Measurements from ENCODE around the gene MGAT3.

The MGAT3 gene

DNA sequence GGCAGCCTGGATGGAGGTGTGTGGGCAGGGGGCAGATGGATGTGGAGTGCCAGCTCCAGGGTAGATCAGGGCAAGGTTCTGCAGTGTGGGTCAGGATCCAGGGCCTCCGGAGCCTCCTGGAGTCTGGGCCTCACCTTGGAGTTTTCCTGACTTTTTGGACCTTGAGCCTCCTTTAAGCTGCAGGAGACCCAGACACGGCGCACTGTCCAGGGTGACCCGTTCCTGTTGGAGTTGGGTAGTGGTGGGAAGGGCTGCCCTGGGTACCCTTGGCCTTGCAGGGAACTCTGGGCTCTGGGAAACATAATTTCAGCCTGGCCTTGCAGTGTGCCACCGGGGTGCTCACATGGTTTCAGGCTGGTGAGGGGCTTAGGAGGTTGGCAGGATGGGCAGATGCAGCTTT, 17.0 kb downstream of the MGAT3 start:
- DNase-seq = no peak

DNA sequence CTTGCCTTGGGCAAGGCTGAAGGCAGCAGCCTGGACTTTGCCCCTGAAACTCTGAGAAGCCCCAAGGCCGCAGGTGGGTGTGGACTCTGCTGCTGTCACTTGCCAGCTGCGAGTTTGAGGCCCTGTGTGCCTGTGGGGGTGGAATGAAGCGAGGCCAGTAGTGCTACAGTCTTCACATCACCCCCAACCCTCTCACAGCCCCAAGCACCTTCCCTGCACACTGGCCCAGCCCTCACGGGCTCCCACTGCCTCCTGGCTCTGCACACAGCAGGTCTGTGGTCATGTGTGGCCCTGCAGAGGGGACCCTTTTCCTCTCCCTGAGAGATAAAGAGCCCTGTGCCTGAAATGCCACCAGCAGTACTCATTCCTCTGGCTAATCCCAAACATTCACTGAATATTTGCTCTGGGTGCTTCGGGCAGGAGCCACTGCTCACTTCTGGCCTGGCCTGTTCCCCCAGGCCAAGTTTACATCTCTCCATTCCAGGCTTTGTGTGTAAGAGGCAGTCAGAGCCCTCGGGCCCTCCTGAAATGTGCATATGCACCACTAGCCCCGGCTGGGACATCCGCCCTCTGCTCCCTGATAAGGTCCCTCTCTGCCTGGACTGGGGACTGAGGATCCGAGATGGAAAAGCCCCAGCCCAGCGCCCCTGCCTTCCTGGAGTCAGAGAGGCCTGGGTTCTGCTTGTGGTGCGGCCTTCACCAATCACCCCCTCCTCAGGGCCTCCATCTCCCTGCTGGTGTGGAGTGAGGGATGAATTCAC, 17.7 kb downstream of the MGAT3 start:
- no peak for DNase-seq

DNA sequence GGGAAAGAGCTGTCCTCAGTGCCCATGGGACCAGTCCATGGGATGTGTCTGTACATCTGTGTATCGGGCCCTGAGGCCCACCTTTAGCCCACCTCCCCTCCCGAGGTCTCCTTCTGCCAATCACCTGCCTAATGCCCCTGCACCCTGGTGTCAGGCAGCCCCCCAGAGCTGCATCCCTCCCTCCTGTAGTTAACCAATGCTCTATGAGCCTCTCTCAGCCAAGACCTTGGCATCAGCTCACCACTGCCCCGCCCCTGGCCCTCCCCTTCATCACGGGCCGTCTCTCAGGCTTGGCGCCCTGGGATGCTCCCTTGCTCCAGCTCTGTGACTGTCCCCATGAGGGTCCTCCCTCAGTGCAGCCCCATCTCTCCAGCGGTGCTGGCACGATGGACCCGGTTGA, 18.5 kb downstream of the MGAT3 start:
- DNase-seq = no peak

DNA sequence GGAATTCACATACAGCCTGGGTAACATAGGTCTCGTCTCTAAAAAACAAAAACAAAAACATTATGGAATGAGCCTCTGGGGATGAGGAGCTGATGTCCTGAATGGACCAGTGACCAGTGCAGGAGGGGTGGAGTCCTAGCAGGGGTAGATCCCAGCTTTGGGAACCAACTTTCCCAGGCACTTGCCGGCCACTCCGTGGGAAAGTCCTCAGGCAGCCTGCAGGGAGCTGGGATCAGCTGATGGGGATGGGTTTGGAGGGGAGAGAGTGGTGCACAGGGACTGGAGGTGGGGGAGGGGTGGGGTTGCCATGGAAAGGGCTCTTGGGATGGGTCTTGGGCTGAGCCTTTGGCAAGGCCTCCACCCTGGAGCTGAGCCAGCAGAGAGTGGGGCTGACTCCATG, 19.1 kb downstream of the MGAT3 start:
- DNase-seq = no peak

DNA sequence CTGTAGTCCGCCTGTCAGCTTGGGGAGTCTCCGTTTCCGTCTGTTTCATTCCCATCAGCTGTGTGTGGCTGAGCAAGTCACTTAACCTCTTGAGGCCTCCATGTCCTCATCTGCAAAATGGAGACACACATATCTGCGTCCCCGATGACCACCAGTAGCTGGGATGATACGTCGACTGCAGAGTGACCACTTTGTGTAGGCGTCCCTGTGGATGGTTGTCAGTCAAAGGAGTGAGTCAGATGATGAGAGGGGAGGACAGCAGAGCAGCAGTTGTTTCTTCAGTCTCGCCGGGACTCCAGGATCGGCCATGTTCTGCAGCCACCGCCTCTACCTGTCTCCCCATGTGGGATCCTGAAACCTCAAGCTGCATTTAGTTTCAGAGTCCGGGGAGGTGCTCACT, 19.9 kb downstream of the MGAT3 start:
- no peak for DNase-seq

DNA sequence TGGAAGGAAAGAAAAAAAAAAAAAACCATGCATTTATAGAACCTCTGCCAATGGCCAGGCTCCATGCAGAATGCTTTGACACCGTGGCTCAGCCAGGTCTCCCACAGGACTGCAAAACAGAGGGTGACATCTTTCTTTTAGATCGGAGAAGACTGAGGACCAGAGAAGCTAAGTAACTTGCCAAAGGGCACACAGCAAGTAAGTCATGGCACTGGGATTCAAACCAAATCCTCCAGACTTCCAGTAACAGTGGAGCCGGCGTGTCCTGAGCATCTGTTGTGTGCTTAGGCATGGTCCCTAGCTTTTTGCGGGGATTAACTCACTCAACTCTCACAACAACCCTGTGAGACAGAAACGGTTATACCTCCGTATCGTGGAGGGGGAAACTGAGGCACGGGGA, 20.7 kb downstream of the MGAT3 start:
- DNase-seq = no peak

DNA sequence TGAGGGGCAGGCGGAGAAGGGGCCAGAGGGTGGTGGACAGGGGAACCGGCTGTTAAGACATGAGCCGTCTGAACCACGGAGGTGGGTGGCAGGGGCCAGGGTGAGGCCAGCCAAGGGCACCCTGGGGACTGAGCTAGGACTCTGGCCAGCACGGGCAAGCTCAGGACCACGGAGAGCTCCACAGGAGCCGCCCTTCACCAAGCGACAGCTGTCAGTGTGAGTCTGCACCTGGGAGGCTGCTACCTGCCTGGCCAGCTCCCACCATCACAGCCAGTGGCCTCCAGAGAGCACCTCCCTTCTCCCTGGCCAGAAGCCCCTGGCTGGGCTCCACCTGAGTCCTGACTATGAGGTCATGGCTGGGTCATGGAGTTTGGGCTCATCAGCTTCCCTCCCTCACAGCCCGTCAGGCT, 21.6 kb downstream of the MGAT3 start:
- no peak for DNase-seq

DNA sequence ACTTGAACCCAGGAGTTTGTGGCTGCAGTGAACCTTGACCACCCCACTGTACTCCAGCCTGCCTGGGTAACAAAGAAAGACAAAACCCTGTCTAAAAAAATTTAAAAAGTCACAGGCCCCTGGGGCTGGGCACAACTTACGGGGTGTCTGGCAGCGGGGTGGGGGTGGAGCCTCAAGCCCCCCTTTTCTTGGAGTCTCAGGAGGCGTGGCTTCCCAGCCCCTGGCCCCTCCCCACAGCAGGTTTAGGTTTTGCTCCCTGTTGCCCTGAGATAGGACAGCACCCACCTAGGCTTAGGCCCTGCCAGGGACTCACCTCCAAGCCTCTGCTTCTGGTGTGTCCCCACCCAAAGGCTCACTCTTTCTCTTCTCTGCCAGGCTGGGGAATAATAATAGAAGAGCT, 22.4 kb downstream of the MGAT3 start:
- DNase-seq = no peak

DNA sequence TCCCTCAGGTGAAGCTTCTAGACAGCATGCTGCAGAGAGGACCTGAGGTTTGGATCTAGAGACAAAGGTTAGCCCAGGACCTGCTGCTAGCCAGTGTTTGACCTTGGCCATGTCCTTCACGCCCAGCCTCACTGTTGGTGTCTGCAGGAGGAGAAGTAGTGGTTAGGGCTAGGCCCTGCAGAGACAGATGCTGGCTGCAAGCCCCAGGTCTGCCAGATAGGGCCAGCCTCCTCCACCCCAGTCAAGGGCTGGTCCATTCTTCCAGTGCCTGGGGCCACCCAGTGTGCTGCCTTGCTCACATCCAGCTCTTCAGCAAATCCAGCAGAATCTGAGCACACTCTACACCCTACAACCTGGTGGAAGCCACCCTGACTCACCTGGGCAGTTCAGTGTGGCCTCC, 23.7 kb downstream of the MGAT3 start:
- DNase-seq = no peak

DNA sequence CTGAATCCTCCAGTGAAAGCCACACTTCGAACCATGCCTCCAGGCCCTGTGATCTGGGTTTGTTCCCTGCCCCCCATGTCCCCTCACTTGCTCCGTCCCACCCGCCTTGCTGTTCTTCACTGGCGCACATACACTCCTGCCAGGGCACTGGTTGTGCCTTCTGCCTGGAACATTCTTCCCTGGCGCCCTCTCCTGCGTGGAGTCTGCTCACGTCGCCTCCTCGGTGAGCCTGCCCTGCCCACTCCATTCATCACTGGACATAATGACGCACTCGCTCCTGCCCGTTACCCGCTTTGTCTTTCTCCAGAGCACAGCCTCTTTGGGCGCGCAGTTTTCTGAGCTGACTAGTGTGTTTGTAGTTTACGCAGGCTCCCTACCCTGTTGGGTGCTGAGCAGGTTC, 24.2 kb downstream of the MGAT3 start:
- DNase-seq = no peak

DNA sequence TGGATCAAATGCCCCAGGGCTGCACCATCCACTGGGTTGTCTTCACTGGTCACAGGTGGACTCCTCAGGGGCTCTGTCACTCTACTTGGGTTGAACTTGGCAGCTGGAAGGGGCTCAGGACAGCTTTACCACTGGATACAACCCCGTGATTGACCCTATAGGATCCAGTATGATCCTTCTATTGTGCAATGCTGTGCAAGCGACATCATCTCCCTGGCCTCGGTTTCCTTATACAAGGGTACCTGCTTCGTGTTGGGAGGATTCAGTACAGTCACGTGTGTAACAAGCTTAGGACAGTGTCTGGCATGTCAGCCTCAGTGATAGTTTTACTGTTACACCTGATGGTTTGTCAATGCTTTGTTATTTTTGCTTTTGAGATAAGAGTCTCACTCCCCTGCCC, 24.8 kb downstream of the MGAT3 start:
- no peak for DNase-seq

DNA sequence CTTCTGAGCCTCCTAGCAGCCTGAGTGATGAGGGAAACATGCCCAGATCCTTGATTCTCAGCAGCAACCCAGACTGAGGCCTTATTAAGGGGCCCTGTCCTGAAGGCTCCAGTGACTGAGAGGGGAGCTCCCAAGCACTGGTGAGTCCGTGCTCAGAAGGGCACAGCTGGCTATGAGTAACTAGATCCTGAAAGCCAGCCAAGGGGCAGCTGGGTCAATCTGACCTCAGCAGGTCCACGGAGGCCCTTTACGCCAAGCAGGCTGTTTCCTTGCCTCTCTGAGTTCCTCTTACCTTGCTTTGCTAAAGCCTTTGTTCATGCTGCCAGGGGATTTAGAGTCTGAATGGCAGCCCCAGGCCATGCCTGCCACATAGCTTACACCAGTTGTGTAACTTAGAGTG, 26.0 kb downstream of the MGAT3 start:
- DNase-seq = no peak

DNA sequence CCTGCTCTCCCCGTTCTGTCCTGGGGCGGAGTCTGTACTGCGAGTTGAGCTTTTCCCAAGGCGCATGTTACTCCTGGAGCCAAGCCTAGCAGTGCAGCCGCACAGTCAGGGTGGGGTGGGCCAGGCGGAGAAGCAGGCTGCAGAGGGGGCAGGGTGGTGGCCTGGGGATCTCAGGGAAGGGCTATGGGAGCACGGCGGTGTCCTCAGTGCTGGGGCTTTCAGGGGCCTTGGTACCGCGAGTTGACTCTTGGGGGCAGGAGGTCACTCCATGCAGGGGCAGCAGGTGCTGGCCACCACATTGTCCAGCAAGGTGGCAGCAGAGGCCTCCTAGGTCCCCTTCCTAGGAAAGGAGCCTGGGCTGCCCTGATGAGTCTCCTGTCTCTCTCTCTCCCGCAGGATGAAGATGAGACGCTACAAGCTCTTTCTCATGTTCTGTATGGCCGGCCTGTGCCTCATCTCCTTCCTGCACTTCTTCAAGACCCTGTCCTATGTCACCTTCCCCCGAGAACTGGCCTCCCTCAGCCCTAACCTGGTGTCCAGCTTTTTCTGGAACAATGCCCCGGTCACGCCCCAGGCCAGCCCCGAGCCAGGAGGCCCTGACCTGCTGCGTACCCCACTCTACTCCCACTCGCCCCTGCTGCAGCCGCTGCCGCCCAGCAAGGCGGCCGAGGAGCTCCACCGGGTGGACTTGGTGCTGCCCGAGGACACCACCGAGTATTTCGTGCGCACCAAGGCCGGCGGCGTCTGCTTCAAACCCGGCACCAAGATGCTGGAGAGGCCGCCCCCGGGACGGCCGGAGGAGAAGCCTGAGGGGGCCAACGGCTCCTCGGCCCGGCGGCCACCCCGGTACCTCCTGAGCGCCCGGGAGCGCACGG, 30.4 kb downstream of the MGAT3 start:
- no peak for DNase-seq

DNA sequence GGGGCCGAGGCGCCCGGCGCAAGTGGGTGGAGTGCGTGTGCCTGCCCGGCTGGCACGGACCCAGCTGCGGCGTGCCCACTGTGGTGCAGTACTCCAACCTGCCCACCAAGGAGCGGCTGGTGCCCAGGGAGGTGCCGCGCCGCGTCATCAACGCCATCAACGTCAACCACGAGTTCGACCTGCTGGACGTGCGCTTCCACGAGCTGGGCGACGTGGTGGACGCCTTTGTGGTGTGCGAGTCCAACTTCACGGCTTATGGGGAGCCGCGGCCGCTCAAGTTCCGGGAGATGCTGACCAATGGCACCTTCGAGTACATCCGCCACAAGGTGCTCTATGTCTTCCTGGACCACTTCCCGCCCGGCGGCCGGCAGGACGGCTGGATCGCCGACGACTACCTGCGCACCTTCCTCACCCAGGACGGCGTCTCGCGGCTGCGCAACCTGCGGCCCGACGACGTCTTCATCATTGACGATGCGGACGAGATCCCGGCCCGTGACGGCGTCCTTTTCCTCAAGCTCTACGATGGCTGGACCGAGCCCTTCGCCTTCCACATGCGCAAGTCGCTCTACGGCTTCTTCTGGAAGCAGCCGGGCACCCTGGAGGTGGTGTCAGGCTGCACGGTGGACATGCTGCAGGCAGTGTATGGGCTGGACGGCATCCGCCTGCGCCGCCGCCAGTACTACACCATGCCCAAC, 31.2 kb downstream of the MGAT3 start:
- no peak for DNase-seq

DNA sequence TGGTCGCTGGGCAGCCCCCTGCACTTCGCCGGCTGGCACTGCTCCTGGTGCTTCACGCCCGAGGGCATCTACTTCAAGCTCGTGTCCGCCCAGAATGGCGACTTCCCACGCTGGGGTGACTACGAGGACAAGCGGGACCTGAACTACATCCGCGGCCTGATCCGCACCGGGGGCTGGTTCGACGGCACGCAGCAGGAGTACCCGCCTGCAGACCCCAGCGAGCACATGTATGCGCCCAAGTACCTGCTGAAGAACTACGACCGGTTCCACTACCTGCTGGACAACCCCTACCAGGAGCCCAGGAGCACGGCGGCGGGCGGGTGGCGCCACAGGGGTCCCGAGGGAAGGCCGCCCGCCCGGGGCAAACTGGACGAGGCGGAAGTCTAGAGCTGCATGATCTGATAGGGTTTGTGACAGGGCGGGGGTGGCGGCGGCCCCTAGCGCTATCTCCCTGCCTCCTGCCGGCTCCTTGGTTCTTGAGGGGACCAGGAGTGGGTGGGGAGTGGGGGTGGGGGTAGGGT, 31.8 kb downstream of the MGAT3 start:
- no peak for DNase-seq

DNA sequence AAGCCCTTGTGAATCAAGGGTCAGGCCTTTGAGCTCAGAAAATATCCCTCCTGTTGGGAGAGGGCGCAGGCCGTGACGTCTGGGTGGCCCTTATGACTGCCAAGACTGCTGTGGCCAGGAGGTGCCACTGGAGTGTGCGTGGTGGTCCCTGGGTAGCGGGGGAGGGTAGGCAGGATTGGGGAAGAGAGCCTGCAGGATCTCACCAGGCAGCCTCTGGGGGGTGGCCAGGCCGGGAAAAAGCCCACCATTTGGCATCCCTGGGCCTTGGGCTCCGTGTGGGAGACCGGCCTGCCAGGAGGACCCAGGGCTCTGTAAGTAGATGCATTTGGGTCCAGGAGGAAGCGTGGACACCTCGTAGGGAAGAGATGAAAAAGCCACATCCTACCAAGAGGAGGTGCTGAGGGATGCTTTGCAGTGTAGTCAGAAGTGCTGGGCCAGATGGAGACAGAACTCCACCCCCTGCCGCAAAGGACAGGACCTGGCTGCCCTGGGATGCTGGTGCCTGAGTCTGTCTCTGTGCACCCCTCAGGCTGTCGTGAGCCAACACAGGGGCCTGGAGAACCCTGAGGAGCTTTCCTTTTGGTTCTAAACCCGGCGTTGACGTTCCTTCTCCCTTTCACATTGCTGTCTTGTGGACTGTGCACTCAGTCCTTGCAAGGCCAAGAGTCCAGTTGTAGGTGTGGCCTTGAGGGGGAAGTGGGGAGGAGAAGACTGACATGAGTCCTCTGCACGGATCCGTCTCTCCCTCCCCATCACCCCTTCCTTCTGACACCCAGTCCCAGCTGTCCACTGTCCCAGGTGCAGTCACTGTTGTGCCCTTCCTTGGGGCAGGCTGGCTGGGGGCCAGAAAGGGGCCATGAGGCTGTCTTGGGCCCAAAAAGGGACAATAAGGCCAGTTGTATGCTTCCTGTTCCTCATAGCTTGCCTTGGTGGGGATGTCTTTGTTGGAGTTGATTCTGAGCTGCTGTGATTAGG, 32.6 kb downstream of the MGAT3 start:
- no peak for DNase-seq

DNA sequence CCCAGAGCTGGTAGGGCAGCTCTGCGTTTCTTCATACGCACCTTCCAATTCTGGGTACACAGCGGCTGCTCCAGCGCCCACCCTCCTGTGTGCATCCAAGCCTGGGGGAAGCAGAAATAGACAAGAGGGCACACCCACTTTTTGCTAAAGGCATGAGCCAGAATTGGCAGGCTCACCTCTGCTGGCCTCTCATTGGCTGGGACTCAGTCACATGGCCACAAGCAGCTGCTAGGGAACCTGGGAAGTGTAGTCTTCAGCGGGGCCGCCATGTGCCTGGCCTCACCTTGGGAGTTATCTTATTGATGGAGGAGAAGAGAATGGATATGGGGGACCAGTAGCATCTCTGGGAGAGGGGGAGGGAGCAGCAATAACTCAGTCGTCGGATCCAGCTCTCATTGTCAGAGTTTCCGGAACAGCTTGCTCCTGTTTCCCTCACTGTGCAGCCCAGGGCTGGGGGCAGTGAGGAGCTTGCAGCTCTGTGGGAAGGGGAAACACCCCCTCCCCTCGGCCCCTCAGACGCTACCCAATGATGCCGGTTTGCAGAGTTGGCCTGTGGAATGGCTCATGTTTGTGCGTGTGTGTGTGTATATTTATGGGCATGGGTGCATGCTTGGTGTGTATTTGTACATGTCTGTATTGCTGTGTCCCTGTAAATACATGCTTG, 33.5 kb downstream of the MGAT3 start:
- DNase-seq = peak; percentile 73

DNA sequence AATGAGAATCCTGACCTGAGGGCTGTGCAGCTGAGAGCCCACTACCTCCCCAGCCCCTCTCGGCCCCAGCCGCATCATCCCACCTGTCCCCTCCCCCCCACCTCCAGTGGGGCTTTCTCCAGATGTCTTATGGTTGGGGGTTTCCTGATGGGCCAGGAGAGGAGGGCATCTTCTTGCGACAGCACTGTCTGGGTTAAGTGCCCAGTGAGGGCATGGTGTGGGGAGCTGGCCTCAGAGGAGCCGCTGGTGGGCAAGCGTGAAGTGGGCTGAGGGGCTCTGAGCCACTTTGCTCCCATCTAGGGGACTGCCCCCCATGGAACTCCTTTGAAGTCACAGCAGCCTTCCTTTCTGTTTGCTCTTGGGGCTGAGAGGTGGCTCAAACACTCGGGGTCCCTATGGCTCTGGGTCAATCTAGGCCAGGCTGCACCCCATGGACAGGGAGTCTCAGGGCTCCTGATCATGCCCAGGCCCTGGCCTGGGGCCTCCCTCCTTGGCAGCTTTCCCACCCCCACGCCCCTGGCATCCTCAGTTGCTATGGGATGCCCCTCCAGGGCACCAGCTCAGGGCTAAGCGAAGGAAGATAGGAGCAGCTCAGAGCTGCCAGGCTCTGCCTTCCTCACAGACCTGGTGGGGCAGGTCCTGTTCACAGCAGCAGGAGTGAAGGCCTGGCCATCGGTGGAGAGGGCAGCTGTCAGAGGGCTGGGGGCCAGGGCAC, 34.3 kb downstream of the MGAT3 start:
- DNase-seq = no peak

DNA sequence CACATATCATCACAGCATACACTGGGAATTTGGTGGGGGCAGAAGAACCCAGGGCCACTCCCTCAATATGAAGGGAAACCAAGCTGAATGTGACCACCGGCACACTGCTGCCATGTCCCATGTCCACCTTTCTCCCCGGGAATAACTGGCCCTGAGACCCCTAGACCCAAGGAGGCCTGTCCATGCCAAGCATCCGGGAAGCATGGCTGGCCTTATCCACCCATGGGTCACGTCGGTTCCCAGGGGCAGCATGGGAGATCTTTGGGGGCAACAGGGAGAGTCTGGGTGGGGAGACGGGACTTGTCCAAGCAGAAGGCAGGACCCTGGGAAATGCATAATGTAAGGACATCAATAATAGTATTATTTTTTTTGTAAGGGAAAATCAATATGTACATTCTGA, 34.9 kb downstream of the MGAT3 start:
- DNase-seq = no peak

DNA sequence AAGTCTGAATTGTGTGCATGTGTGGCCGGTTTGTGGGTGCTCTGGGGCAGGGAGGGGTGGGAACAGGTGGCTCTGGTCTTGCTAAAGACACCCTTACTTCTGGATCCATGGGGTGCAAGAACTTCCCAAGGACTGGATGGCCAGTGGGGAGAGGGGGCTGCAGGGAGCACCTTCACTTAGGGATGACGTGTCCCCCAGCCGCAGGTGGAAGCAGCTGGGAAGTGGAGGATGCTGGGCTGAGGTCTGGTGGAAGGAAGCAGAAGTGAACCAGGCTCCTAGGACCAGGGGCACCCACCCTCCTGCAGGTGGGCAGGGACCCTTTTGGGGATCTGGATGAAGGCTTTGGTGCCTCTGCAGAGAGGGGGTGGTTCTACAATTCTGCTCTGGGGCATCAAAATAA, 35.4 kb downstream of the MGAT3 start:
- no peak for DNase-seq

DNA sequence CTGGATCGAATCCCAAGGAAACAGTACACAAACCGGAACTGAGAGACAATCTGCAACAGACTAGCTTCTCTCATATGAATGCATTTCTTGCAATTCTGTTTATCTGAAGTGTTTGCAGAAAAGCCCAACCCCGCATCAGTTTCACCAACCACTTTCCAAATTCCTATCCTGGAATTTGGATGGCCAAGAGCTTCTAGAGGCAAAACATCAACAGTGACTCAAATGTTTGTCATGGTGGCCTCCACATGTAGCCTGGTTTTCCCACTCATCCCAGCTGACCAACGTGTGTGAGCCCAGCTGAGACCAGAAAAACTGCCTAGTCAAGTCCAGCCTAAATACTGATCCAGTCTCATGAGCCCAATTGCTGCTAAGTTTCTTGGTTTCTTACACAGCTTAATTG, 36.9 kb downstream of the MGAT3 start:
- no peak for DNase-seq
